T1000 (cell line): Measurements from ENCODE around the gene LRPAP1.

Experiments used
- DNase-seq: peaks from one replicate; lab custom pipeline; 2025; ENCODE audit warnings: mixed read lengths; lab: John Stamatoyannopoulos, UW

LRPAP1 gene

GRCh38 chr4:3501126-3501824, 30.9 kb downstream of the LRPAP1 start:
- DNase-seq = no peak

- DNase-seq = no peak
Observed at GRCh38 chr4:3500634-3501101, 31.6 kb downstream of the LRPAP1 start.

GRCh38 chr4:3500111-3500510, 32.1 kb downstream of the LRPAP1 start:
- DNase-seq = no peak

- DNase-seq = no peak
Observed at GRCh38 chr4:3499710-3500109, 32.5 kb downstream of the LRPAP1 start.

GRCh38 chr4:3498901-3499510, 33.2 kb downstream of the LRPAP1 start:
- DNase-seq = no peak

- no peak for DNase-seq
Observed at GRCh38 chr4:3498407-3498806, 33.8 kb downstream of the LRPAP1 start.

GRCh38 chr4:3497523-3498389, 34.5 kb downstream of the LRPAP1 start:
- no peak for DNase-seq

GRCh38 chr4:3497095-3497494, 35.1 kb downstream of the LRPAP1 start:
- DNase-seq = no peak

- DNase-seq = no peak
Observed at GRCh38 chr4:3496021-3496420, 36.2 kb downstream of the LRPAP1 start.

- no peak for DNase-seq
Observed at GRCh38 chr4:3495204-3495975, 36.8 kb downstream of the LRPAP1 start.

GRCh38 chr4:3494462-3494871, 37.8 kb downstream of the LRPAP1 start:
- DNase-seq = no peak

GRCh38 chr4:3493720-3494461, 38.3 kb downstream of the LRPAP1 start:
- no peak for DNase-seq

GRCh38 chr4:3492741-3493719, 39.2 kb downstream of the LRPAP1 start:
- DNase-seq = no peak

- no peak for DNase-seq
Observed at GRCh38 chr4:3491681-3492405, 40.4 kb downstream of the LRPAP1 start.

- DNase-seq = peak; percentile 24
Observed at GRCh38 chr4:3489451-3489962, 42.7 kb downstream of the LRPAP1 start.

GRCh38 chr4:3488820-3489219, 43.4 kb downstream of the LRPAP1 start:
- no peak for DNase-seq

- DNase-seq = no peak
Observed at GRCh38 chr4:3487861-3488260, 44.4 kb downstream of the LRPAP1 start.

GRCh38 chr4:3486541-3487540, 45.4 kb downstream of the LRPAP1 start:
- DNase-seq = no peak
